HG02588 (cell line): ENCODE results near the gene HTT.
"Not testable (repeated sequence)": the region's sequence is repeated elsewhere in the genome, so short reads cannot be mapped to it uniquely, and the experiment has no call there.

Experiments used
- ATAC-seq: cut with Tn5 transposase; IDR thresholded peaks from one replicate; pipeline ENCODE4 v1.9.1; 2021; ENCODE audit warnings: mild to moderate bottlenecking, moderate library complexity; ENCODE audit not compliant: unreplicated experiment

HTT gene

GRCh38 chr4:3118312-3118711 is 43.8 kb downstream of the HTT start:
- no peak for ATAC-seq

- no peak for ATAC-seq
Observed at GRCh38 chr4:3119464-3119863, 45.0 kb downstream of the HTT start.

GRCh38 chr4:3121110-3121509 is 46.6 kb downstream of the HTT start:
- no peak for ATAC-seq

GRCh38 chr4:3121596-3121995 is 47.1 kb downstream of the HTT start:
- ATAC-seq: no peak

- ATAC-seq: no peak
Observed at GRCh38 chr4:3122081-3122563, 47.6 kb downstream of the HTT start.

- no peak for ATAC-seq
Observed at GRCh38 chr4:3123181-3123671, 48.7 kb downstream of the HTT start.

DNA sequence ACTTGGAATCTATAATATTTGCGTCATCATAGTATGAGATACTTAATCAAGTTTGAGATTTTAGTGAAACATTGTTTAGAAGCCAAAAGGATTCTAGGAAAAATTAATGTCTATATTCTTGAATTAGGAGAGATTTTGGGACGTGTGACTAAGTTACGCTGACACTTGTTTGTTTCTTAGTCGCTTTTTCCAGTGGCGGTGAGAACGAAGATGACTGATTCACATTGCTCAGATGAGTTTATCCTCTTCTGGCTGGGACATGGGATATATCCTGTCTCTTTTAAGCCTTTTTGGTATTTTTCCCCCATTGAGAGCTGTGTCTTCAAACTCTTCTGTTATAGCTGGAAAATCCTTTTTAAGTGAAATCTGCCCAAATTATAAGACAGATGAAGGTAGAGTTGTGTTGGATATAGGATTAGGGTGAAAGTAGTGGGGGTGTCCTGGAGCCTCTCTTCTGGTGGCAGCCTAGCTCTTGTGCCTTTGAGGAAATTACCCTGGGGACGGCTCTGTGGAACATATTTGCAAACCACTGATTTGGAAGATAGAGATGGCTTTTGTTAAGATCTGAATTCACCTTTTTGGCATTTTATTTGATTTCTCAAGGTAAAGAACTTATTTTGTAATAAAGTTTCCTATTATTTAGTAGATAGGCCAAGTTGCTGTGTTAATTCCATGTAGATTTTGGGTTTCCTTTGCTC is 49.7 kb downstream of the HTT start:
- no peak for ATAC-seq

DNA sequence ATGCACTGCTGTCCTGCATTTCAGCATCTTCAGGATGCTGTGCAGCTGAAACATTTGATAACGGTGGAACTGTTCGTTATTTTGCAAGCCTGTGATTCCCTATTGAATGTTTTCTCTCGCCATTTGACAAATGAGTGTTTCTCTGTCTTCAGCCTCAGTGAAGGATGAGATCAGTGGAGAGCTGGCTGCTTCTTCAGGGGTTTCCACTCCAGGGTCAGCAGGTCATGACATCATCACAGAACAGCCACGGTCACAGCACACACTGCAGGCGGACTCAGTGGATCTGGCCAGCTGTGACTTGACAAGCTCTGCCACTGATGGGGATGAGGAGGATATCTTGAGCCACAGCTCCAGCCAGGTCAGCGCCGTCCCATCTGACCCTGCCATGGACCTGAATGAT is 52.6 kb downstream of the HTT start:
- no peak for ATAC-seq

DNA sequence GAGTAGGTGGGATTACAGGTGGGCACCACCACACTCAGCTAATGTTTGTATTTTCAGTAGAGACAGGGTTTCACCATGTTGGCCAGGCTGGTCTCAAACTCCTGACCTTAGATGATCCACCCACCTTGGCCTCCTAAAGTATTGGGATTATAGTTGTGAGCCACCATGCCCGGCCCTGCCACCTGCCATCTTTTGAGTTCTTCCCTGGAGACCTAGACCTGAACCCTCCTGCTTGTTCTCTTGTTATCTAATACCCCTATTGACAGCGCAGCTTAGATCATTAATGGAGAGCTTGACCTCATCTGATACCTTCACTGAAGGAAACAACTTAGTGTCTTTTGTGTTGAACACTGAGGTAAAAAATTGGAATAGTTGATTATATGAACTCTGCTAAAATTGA is 53.6 kb downstream of the HTT start:
- no peak for ATAC-seq

DNA sequence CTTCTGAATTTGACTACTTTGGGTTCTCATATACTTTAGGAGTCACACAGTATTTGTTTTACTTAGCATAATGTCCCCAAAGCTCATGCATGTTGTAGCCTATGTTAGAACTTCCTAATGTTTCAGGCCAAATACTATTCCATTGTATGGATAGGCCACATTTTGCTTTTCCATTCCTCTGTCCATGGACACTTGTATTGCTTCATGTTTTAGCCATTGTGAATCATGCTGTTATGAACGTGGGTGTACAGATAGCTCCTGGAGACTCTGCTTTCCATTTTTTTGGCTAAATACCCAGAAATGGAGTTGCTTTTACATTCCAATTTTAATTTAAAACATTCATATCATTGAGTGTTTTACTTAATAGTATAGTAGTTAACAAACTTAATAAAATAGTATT is 54.5 kb downstream of the HTT start:
- ATAC-seq: no peak

GRCh38 chr4:3130201-3130600 is 55.7 kb downstream of the HTT start:
- no peak for ATAC-seq

- no peak for ATAC-seq
Observed at GRCh38 chr4:3130826-3131225, 56.3 kb downstream of the HTT start.

DNA sequence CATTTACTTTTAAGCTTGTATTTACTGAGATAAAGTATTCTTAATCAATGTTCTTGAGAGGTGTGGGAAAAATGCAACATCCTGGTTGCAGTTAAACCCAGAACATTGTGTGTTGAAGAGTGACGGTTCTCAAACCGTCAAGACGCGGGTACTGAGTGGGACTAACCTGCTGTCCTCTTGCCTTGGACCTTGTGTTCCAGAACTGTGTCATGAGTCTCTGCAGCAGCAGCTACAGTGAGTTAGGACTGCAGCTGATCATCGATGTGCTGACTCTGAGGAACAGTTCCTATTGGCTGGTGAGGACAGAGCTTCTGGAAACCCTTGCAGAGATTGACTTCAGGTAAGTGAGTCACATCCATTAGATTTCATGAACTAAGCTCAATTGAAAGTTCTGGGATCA is 59.7 kb downstream of the HTT start:
- no peak for ATAC-seq

DNA sequence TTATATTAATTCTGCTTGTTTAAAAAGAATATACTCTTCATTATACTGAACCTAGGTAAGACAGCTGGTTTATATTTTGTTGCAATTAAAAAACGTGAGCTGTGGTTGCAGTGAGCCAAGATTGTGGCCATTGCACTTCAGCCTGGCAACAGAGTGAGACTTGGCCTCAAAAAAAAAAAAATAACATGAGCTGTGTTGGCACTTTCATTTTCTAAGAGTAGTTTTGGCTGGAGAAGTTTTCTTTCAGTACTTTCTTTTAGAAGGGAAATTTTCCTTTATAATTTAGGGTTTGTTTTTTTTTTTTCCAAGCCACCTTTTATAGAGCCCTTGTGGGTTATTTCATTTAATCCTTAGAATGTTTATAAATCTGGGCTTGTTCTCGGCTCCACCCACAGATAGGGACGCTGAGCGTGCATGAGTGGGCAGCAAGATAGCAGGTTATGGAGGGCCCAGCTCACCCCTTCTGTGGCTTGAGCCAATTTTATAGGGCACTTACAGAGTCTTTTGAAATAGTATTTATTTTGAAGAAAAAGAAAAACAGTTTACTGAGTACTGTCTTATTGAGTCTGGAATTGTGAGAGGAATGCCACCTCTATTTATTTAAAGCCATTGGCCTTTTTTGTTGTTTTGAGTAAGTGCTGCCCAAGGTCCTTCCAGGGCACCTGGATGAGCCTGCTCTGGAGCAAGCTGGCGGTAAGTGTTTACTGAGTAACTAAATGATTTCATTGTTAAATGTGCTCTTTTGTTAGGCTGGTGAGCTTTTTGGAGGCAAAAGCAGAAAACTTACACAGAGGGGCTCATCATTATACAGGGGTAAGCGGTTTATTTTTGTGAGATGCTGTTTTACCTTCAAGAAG is 60.9 kb downstream of the HTT start:
- ATAC-seq: no peak

GRCh38 chr4:3136454-3136853 is 62.0 kb downstream of the HTT start:
- ATAC-seq: no peak

DNA sequence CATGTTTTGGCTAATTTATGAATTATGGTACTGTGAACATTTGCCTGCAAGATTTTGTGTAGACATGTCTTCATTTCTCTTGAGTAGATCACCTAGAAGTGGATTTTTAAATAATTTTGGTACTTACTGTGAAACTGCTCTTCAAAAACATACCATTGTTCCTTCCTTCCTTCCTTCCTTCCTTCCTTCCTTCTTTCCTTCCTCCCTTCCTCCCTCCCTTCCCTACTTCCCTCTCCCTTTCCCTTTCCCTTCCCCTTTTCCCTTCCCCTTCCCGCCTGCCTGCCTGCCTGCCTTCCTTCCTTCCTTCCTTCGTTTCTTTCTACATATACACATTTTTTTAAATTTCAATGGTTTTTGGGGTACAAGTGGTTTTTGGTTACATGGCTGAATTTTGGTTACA is 63.4 kb downstream of the HTT start:
- no peak for ATAC-seq

DNA sequence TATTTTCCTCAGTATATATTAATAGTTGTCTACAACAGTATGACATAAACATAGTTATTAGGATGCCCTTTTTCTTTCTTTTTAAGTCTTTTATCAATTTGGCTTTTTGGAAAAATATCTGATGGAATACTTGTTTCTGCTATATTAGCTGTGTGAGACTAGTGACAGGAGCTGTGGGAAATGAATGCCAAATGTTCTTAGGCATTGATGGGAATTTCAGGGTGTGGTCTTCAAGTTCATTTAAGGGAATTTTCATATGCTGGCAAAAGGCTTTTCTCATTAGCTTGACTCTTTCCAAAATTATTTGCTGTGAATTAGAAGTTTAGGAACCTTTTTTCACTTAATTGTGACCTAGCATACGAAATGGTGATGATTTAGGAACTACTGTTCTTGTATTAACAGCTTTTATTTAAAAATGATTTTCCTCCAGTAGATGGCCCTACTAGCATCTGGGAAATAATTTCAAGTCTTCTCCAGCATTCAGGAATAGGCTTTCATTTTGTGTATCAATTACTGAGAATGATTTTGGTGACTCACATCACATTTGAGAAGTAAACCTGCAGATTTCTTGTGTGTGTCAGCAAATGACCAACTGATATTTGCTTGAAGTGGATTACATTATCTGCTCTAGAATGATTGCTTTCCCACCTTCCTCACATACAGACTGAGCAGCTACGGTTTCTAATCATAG is 70.9 kb downstream of the HTT start:
- no peak for ATAC-seq

- ATAC-seq: no peak
Observed at GRCh38 chr4:3148926-3149325, 74.4 kb downstream of the HTT start.

DNA sequence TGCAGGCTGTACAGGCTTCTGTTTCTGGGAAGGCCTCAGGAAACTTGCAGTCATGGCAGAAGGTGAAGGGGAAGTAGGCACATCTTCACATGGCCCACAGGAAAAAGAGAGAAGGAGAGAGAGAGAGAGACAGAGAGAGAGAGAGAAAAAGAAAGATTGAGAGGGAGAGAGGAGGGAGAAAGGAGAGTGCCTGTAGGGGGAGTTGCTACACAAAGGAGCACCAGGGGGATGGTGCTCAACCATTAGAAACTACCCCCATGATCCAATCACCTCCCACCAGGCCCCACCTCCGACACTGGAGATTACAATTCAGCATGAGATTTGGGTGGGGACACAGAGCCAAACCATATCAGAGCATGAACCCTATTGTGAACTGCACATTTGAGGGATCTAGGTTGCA is 76.8 kb downstream of the HTT start:
- not testable (repeated sequence) for ATAC-seq

- ATAC-seq: no peak
Observed at GRCh38 chr4:3157366-3157765, 82.9 kb downstream of the HTT start.

- no peak for ATAC-seq
Observed at GRCh38 chr4:3158841-3159240, 84.4 kb downstream of the HTT start.

DNA sequence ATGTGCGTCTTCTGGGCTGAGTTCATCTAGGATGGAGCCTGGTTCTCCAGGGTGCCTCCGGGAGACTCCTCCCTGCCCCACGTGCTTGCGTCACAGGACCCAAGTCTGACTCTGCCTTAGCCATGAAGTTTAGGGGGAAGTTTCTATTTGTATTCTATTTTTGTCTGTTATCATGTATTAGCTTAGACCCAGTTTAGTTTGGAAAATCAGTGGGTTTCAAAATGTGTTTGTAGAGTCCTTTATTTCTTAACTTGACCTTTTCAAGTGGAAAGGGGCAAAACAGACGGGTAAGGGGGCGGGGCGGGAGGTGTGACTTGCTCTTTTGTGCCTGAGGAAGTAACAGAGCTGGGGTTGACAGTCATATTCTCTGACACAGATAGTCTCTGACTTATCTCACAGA is 86.0 kb downstream of the HTT start:
- no peak for ATAC-seq
